Thyroid gland (tissue), 4 donors: Measurements from ENCODE around the gene ZNF580.

Source experiments
- CTCF ChIP-seq, 6 experiments: fragments of 200-600 bp in 3 of 6; fragments of 450-650 bp in 3 of 6; sonication (generic) in 3 of 6; IDR thresholded peaks; one replicate each; pipeline ENCODE4 v1.5.1; 2016 to 2019; ENCODE audit warnings: antibody characterized with exemption in 6 of 6, mild to moderate bottlenecking in 2 of 6, inconsistent platforms in 1 of 6, moderate library complexity in 1 of 6
- POLR2A ChIP-seq, 2 donors: fragments of 450-650 bp; IDR thresholded peaks; one replicate each; pipeline ENCODE4 v1.6.1; 2017; ENCODE audit warnings: antibody characterized with exemption in 2 of 2, mild to moderate bottlenecking in 2 of 2, moderate library complexity in 1 of 2

GRCh38 chr19:55686311-55687050, 45.7 kb downstream of the ZNF580 start:
- TF ChIP-seq CTCF (IDR thresholded peaks at IDR 0.05) (no peak), POLR2A (IDR thresholded peaks at IDR 0.05) (no peak)
